Activated CD4-positive, CD25-positive, alpha-beta regulatory T cell (primary cell): ENCODE measurements around the gene ANKRD33.

ENCODE experiments used
- DNase-seq, 4 experiments: peaks; one replicate each; lab custom pipeline; 2025; lab: John Stamatoyannopoulos, UW

ANKRD33 gene

GRCh38 chr12:51904951-51905470 lies 17.1 kb downstream of the ANKRD33 start:
- no peak for DNase-seq

DNA sequence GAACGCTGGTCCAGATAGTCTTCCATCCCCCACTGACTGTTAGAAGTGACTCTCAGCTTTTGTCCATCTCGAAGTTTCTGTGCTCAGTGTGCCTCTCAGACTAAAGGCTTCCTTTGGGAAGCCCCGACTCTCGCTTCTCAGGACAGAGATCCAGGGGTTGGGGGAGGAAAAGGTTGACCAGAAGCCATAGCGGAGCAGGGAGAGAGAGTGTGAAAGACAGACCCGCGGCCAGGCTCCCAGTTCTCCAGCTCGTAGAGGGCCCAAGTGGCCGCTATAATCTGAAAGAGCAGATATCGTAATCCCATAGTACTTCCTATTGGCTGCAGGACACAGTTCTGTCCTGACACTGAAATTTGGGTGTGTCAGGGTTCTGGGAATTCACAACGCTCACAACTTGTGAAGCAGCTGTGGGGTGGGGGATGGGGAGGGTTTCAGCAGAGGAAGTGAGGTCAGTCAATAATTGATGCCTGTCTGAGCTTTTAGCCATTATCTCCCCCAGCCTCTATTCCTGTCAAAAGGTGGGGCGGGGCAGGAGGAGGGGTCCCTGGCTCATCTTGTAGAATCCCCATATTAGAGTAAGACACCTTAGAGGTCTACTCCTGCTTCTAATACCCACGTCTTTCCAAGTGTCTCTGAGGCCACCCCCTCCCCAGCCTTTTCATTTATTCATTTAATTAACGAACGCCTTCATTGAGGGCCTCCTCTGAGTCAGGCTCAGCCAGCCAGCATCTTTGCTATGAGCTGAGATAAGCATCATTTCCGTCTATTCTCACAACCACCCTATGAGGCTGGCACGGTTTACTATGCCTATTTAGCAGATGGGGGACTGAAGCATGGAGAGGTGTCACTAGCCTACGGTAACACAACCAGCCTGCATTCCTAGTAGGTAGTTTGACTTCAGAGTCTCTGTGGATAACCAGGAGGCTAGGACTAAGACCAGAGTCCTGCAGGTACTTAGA lies 17.8 kb downstream of the ANKRD33 start:
- no peak for DNase-seq

DNA sequence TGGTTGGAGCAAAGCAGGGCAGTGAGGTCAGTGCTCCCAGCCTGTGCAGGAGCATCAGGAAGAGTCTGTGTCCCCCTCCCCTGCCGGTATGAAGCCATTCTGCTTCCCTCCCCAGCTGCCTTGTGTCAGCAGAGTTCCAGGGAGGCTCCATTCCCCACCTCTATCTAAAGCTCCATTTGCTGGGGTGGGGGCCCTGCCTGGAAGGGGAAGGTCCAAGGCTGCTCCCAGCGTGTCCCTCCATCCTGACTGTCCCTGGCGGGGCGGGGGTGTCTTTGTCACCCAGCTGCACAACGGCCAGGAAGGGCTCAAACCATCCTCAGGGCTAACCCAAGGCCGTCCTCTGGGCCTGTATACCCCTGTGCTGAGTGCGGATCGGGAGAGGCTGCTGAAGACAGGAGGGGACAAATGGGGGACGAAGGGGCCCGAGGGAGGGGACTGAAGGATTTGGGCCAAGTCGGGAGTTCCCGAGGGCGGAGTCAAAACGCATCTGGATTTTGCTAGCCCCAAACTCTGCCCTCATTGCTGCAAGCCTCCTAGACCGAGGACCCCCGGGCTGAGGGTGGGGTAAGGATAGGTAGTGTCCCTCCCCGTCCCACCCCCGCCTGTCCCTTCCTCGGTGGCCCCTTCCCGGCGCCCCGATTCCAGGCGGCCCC lies 18.7 kb downstream of the ANKRD33 start:
- no peak for DNase-seq

DNA sequence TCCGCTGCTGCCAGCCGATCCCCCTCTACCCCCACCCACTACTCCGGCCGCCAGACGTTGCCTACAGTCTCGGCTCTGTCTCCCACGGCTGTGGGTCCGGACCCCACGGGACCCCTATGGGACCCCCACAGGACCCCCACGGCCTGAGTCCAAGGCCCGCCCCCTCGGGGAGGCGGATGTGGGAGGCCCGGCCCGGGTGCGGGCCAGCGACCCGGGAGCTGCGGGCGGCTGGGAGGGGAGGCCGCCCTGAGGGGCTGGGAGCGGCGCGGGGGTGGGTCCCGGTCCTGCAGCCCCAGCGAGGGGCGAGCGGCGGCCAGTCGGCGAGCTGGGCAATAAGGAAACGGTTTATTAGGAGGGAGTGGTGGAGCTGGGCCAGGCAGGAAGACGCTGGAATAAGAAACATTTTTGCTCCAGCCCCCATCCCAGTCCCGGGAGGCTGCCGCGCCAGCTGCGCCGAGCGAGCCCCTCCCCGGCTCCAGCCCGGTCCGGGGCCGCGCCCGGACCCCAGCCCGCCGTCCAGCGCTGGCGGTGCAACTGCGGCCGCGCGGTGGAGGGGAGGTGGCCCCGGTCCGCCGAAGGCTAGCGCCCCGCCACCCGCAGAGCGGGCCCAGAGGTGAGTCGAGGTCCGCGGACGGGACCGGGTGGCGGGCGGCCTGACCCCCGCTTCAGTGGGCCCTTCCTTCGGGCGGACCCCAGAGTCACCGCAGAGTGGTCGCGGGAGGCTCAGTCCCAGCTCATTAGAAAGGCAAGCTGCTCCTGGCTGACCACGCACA lies 19.4 kb downstream of the ANKRD33 start, which contains the start of gene ACVRL1:
TSS of gene ACVRL1 (plus strand) at position 422 of the 773 bp plus-strand sequence. CDS start 4,971 bp downstream, outside the sequence.
- no peak for DNase-seq

DNA sequence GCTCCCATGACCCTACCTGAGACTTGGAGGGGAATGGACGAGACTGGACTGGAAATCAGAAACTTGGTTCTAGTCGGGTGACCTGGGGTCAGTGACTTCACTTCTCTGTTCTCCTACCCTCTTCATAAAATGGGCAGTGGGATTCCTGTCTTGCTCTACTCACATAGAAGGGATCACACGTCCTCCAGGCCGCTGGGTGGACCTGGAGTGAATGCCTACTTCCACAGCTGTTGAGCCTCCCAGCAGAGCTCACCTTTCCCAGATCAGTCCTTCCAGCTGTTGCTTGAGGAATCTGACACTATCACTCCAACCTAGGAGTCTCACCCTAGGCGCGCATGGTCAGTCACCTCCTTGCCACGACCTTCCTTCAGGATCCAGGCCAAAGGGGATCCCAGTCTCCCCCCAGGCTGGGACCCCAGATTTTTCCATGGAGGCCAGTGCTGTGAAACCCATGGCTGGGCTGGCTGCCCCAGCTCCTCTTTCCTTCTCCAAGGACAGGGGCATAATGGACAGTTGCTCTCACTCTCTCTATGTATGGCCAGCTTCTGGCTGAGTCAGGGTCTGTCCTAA lies 20.0 kb downstream of the ANKRD33 start:
- DNase-seq: no peak

GRCh38 chr12:51908876-51909592 lies 21.1 kb downstream of the ANKRD33 start:
- no peak for DNase-seq

DNA sequence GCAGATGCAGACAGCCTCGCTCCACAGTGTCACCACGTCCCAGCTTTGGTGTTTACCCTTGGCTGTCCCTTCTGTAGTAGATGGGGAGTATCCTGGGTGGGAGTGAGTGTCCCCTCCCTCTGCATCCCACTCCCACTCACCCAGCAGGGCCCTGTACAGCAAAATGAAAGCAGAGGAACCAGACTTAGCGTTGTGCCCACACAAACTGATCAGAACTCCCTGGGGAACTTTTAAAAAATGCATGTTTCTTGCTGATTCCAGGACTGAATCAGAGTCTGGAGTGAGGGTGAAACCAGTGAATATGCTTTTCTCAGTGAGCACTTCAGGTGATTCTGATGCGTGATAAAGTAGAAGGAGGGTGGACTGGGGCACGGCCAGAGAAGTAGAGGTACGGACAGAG lies 22.3 kb downstream of the ANKRD33 start:
- no peak for DNase-seq

- DNase-seq: no peak
These were observed 22.8 kb downstream of the ANKRD33 start for GRCh38 chr12:51910691-51911090.

DNA sequence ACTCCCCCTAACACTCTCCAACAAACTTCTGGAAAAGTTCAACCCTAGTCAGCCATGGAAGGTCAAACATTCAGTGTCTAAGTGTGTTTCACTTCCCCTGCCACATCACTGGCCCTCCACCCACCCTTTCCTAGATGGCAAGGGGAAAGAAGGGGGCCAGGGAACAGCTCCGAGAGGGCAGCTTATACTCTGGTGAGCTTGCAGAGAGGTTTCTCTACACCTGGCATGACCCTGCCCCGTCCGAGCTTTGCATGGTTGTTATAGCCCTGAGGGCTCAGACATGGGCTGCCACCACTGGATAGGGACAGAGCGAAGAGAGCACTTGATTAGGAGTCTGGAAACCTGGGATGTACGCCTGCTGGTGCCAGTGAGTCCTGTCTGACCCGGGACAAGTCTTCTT lies 23.4 kb downstream of the ANKRD33 start:
- no peak for DNase-seq

GRCh38 chr12:51911788-51912711 lies 24.1 kb downstream of the ANKRD33 start:
- DNase-seq: no peak

DNA sequence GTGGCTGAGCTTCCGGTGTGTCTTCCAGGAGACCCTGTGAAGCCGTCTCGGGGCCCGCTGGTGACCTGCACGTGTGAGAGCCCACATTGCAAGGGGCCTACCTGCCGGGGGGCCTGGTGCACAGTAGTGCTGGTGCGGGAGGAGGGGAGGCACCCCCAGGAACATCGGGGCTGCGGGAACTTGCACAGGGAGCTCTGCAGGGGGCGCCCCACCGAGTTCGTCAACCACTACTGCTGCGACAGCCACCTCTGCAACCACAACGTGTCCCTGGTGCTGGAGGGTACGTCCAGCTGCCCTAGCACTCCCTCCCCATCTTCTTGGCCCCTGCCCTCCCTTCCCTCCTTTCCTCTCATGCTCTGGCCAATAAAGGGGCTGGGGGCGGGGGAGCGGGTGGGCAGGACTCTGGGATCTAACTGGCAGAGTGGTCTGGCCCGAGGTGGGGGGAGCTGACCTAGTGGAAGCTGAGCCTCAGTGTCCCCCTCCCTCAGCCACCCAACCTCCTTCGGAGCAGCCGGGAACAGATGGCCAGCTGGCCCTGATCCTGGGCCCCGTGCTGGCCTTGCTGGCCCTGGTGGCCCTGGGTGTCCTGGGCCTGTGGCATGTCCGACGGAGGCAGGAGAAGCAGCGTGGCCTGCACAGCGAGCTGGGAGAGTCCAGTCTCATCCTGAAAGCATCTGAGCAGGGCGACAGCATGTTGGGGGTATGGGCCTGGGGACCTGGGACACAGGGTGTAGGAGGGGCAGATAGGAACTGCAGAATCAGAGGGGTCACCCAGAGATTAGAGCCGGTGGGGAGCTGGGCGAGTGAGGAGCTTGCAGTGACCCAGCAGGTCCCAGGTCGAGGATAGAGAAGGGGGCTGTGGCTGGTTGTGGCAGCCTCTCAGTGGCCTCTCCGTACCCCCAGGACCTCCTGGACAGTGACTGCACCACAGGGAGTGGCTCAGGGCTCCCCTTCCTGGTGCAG lies 25.4 kb downstream of the ANKRD33 start:
- no peak for DNase-seq

- DNase-seq: no peak
These were observed 26.4 kb downstream of the ANKRD33 start for GRCh38 chr12:51914034-51914923.

GRCh38 chr12:51915003-51915625 lies 27.2 kb downstream of the ANKRD33 start:
- DNase-seq: no peak

- DNase-seq: no peak
These were observed 28.0 kb downstream of the ANKRD33 start for GRCh38 chr12:51915951-51916350.

DNA sequence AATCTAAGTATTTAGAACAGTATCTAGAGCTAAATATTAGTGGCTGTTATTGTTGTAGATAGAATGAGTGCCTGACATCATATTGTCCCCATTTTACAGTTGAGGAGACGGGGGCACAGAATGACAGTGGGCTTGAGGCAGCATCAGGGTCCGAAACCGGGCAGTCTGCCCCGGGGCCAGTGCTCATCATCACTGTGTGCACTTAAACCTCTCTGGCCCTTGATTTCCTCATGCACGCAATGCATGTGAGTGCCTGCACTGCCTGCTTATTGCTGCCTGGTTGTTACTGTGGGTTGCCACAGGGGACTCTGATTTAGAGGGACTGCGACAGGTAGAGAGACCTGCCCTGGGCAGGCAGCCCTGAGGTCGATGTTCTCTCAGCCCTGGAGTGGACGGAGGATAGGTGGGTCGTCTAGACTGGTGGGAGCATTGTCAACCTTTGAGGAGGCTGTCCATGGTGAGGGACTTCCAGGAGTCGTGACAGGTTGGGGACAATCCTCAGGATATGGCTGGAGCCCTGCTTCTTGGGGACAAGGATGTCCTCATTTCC lies 29.2 kb downstream of the ANKRD33 start:
- no peak for DNase-seq

DNA sequence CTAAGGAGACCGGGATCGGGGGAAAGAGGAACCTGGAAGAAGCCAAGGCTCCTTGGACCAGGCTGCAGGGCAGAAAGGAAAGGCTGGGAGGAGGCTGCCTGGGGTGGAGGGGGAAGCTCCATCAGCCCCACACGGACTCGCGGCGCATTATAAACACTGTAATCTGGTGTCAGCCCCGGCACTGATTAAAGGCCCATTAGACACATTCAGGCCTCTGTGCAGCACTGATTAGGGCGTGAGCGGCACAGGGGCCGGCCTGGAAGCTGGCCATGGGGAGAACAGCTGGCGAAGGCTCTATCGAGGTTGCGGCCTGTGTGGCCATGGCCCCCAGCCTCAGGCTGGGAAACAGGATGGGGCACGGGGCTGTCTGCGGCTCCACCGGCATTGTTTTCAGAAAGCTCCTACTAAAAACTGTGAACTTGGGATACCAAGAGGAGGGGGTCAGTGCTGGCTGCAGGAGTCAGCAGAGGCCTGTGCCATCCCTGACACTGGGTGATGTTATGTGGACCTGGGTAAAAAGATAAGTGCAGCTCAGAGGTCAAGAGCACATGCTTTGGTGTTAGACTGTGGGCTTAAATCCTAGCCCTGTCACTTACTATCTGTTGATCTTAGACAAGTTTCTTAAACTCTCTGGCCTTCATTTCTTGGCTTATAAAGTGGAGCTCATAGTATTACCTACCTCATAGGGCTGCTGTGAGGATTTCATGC lies 30.0 kb downstream of the ANKRD33 start:
- no peak for DNase-seq
